GM12892 (cell line): ENCODE results near the gene USPL1.

Source experiments
- POLR2A ChIP-seq: IDR thresholded peaks from 2 replicates; pipeline ENCODE4 v1.6.1; 2011; ENCODE audit warnings: low read depth, low read length, control low read depth
- POLR2AphosphoS5 ChIP-seq: IDR thresholded peaks from 2 replicates; pipeline ENCODE4 v1.6.1; 2011; ENCODE audit warnings: low read depth, low read length, control low read depth
- TAF1 ChIP-seq: IDR thresholded peaks from 2 replicates; pipeline ENCODE4 v1.6.1; 2011; ENCODE audit warnings: low read depth, mild to moderate bottlenecking, control low read depth, low read length, borderline replicate concordance

DNA sequence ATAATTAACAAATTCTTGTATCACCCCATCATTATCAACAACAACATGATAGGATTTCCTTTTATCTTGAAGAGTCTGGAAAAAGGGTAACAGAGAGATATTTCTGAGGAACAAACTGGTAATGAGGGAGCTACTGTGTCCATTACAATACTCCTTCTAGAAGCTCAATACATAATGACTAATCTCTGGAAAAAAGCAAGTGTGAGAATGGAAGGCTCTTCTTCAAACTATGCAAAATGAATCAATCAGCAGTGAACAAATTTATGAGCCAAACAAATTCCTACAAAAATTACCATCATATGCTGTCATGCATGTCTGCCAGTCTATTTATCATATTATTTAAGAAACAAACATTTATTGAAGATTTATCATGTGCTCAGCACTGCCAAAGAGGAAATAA is 30.0 kb upstream of the USPL1 start:
- TF ChIP-seq POLR2A (no peak), POLR2AphosphoS5 (no peak), TAF1 (no peak)
